GM13977 (cell line): ENCODE results near the gene ABHD16B.

Source experiments
- DNase-seq: peaks from one replicate; pipeline ENCODE4 v3.0.0; 2012; ENCODE audit warnings: low spot score
- CTCF ChIP-seq: IDR thresholded peaks from 2 replicates; pipeline ENCODE4 v1.5.1; 2012; ENCODE audit warnings: mild to moderate bottlenecking, control low read depth; ENCODE audit not compliant: insufficient read depth; ENCODE audit errors: extremely low read depth, missing control alignments
- in situ Hi-C: fragments of 300-500 bp; cut with MboI; formaldehyde crosslinking; loops from one replicate; pipeline ENCODE4 v1.12.0; 2022; ENCODE audit warnings: low sequenced_read_pairs, low pct_unique_long_range_greater_than_20kb, mixed read lengths, inconsistent platforms; ENCODE audit not compliant: unreplicated experiment

ABHD16B gene

DNA sequence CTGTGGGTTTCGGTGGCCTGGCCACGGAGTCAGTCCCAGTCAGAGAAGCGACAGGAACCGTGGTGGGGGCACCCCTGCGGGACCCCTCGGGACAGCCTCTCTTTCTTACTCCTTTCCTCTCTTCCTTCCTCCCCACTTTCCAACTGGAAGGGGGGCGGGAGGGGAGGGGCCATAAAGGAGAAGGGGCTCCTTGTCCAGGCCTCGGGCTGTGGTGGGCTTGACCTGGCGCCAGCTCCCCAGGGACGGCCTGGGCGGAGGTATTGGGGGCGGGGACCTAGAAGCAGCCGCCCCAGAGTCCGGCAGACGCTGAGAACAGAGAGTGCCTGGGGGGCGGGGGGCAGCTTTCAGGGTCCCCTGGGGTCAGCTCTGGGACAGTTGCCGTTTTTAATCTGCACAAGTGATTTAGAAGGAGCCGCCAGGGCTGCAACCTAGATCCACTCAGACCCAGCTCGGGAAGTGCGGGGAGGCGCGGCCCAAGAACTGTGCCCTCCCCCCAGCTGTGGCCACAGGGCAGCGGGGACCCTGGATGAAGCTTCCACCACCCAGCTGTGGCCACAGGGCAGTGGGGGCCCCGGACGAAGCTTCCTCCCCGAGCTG, 6.4 kb upstream of the ABHD16B start:
- no peak for TF ChIP-seq CTCF
- DNase-seq = peak; percentile 31
- in situ Hi-C loops = loop anchor here (5.0 kb wide), 1 partner anchor 148 kb away; the partner anchor contains the start of genes ARFRP1 and ZGPAT

GRCh38 chr20:63855363-63856097, 5.8 kb upstream of the ABHD16B start:
- in situ Hi-C loops = loop anchor here (5.0 kb wide), 1 partner anchor 148 kb away; the partner anchor contains the start of genes ARFRP1 and ZGPAT
- DNase-seq = peak; percentile 28
- TF ChIP-seq CTCF = no peak

DNA sequence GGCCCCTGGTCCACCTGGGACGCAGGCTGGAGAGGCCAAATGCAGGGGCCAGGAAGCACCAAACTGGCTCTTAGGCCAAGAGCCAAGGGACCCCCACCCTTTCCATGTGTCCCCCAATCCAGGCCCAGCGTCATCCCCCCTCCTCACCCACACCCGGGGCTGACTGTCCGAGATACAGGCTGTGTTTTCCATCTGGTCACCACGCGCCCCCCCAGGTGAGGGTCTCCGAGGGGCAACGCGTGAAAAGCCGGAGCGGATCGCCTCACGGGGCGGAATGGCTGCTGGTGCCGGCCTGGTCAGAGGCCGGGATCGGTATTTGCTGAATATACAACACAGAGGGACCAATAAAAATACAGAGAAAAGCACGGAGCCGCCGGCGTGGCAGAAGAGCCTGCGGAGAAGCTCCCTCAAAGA, 5.2 kb upstream of the ABHD16B start:
- TF ChIP-seq CTCF = no peak
- in situ Hi-C loops = loop anchor here (5.0 kb wide), 1 partner anchor 149 kb away; the partner anchor contains the start of genes ARFRP1 and ZGPAT
- peak; percentile 25 for DNase-seq

GRCh38 chr20:63857764-63858392, 3.4 kb upstream of the ABHD16B start:
- TF ChIP-seq CTCF = no peak
- in situ Hi-C loops = loop anchor here (5.0 kb wide), 1 partner anchor 151 kb away; the partner anchor contains the start of genes ARFRP1 and ZGPAT
- DNase-seq = peak; percentile 29

- in situ Hi-C loops = loop anchor here (5.0 kb wide), 1 partner anchor 151 kb away; the partner anchor contains the start of genes ARFRP1 and ZGPAT
- peak; percentile 69 for DNase-seq
- no peak for TF ChIP-seq CTCF
Observed at GRCh38 chr20:63858393-63859165, 2.7 kb upstream of the ABHD16B start.
